ENCODE results near the gene NPSR1. TPM values are rescaled to one million over a fixed set of nuclear protein-coding genes. Genes with fewer than 3 reads are reported as not detected.

The NPSR1 gene
- total RNA-seq, 1 donor from 2014 or later = not detected

DNA sequence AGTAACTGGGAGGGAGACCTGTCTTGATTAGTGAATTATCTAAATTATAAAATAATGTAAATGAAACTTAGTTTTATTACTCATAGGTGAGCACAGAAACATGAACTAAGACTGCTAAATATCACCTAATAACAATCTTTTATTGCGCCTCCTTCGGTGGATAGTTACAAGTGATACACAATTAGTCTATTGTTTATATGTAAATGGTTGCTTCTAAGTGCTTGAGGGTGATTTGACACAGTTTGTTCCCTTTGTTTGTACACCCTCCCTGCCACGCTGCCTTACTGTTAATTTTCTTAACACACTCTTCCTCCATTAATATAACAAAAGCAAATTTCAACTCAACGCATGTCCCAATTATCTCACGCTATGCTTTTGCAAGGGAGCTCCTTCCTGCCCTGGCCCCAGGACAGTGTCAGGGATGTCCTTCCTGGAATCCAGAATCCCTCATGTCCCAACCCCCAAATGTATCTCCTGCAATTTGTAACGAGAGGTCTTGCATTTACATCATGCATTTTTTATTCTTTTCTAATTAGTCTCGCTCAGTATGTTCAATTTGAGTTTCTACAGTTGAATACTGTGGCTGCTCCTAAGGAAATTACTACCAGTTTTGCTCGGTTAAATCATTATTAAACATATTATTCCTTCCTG is 4.2 kb downstream of the NPSR1 start:
- Histone ChIP-seq H3K36me3 (no peaks in the 10 kb centered on the region), H3K4me3 (no peak overlapping the region), H3K27ac (no peak overlapping the region), H3K27me3 (ENCODE audit: low read depth) (no peaks in the 10 kb centered on the region), H3K4me1 (no peaks in the 10 kb centered on the region), H3K9me3 (no peaks in the 10 kb centered on the region)
- ATAC-seq (no peak), DNase-seq (no peak)
- TF ChIP-seq, protein P1, sequence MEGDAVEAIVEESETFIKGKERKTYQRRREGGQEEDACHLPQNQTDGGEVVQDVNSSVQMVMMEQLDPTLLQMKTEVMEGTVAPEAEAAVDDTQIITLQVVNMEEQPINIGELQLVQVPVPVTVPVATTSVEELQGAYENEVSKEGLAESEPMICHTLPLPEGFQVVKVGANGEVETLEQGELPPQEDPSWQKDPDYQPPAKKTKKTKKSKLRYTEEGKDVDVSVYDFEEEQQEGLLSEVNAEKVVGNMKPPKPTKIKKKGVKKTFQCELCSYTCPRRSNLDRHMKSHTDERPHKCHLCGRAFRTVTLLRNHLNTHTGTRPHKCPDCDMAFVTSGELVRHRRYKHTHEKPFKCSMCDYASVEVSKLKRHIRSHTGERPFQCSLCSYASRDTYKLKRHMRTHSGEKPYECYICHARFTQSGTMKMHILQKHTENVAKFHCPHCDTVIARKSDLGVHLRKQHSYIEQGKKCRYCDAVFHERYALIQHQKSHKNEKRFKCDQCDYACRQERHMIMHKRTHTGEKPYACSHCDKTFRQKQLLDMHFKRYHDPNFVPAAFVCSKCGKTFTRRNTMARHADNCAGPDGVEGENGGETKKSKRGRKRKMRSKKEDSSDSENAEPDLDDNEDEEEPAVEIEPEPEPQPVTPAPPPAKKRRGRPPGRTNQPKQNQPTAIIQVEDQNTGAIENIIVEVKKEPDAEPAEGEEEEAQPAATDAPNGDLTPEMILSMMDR (IDR thresholded peaks at IDR 0.05) = no peak
- intact Hi-C loops (cut with DNase I) = no loop called here

DNA sequence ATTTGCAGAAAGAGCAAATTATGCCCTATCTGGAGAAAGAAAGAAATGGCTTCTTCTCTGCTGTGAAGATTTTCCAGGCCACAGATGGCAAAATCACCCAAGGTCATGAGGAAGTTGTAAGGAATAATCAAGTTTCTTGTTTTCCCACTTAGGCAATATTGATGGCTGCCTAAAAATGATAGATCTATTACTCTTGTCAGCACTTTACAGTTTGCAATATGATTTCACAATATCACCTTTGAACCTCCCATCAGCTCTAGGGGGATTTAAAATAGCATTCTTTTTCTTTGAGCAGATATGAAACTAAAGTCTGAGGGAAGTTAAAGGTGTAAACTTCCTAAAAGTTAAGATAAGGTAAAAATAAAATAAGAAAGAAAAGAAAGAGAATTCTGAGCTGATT is 6.7 kb downstream of the NPSR1 start:
- no peak for ATAC-seq
- intact Hi-C loops (cut with DNase I) = no loop called here

DNA sequence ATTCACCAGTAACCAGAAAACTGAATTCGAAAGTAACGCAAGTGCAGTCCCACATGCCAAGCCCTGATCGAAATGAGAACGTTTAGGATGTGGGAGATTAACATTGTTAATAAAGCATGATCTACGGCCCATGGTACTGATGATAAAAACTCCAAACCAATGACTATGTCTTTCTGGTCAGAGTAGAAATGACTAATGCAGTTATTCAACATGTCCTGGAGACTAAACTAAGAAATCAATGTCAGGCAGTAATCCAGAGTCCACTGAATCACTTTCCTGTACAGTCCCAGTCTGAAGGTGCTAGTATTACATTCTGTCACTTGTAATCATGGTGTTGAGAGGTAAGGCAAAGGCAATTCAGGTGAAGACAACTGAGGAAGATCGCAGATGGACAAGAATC is 14.4 kb downstream of the NPSR1 start:
- DNase-seq (no peak), ATAC-seq (no peak)
- Histone ChIP-seq H3K4me3 (no peak overlapping the region), H3K27me3 (ENCODE audit: low read depth) (no peaks in the 10 kb centered on the region), H3K27ac (no peak overlapping the region), H3K4me1 (no peaks in the 10 kb centered on the region), H3K36me3 (no peaks in the 10 kb centered on the region), H3K9me3 (no peaks in the 10 kb centered on the region)
- TF ChIP-seq, protein P1 (IDR thresholded peaks at IDR 0.05) = no peak
- intact Hi-C loops (cut with DNase I) = no loop called here

More for the DNA sequence above, 6.7 kb downstream of the NPSR1 start:
- H3K9me3 ChIP-seq = no peaks in the 10 kb centered on the region
- no peak for DNase-seq
- H3K36me3 ChIP-seq = no peaks in the 10 kb centered on the region
- H3K4me1 ChIP-seq = no peaks in the 10 kb centered on the region
- H3K4me3 ChIP-seq = no peak overlapping the region
- no peaks in the 10 kb centered on the region for H3K27me3 ChIP-seq (ENCODE audit: low read depth)
- TF ChIP-seq, protein P1 (IDR thresholded peaks at IDR 0.05) = no peak
- H3K27ac ChIP-seq = no peak overlapping the region

DNA sequence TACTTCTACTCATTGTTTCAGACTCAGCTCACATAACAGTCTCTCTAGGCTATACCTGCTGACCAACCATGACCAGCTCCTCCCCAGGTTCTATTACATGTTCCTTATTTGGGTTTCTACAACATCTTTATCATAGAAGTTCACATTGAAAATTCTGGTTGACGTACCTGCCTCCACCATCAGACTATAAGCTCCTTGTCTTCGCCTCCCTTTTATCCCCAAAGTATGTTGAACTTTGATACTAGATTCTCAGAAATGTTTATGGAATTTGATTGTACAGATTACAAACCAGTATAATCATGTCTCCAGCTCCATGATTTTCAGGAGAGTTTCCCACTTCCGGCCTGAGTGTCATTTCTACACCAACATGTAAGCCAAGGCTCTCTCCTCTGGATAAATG is 15.0 kb downstream of the NPSR1 start:
- no peak overlapping the region for H3K4me3 ChIP-seq
- DNase-seq (no peak), ATAC-seq (no peak)
- H3K36me3 ChIP-seq = no peaks in the 10 kb centered on the region
- H3K27me3 ChIP-seq (ENCODE audit: low read depth) = no peaks in the 10 kb centered on the region
- H3K4me1 ChIP-seq = no peaks in the 10 kb centered on the region
- TF ChIP-seq, protein P1 (IDR thresholded peaks at IDR 0.05) = no peak
- intact Hi-C loops (cut with DNase I) = no loop called here
- H3K9me3 ChIP-seq = no peaks in the 10 kb centered on the region
- H3K27ac ChIP-seq = no peak overlapping the region

DNA sequence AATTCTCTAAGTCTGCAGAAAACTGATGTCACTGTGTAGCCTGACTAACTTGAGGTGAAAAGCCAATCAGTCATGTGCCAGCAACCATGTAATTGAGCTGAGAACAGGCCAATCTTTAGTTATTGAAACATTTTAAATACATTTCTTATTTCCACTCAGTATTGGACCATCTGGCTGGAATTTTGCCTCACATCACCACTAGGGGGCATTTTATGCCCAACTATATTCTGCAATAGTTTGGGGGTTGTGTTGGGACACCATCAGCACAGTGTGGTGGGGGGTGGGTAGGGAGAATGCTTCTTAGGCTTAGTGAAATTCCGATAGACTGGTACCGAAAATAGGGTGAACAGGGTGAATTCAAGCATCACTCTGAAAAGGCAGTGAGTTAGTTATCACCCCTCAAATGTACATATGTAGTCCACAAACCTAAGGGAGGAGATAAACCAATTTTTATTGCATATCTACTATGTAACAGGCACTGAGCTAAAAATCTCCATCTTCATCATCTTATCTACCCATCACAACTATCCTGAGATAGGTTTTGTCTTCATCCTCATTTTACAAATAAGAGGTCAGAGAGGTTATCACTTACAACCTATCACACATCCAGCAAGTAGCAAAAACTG is 17.8 kb downstream of the NPSR1 start:
- DNase-seq (no peak), ATAC-seq (peak; percentile 67 to 75)
- H3K36me3 ChIP-seq = no peaks in the 10 kb centered on the region
- TF ChIP-seq, protein P1 (IDR thresholded peaks at IDR 0.05) = peak; percentile 54
- intact Hi-C loops (cut with DNase I) = no loop called here
- H3K27ac ChIP-seq = no peak overlapping the region
- H3K9me3 ChIP-seq = no peaks in the 10 kb centered on the region
- no peaks in the 10 kb centered on the region for H3K27me3 ChIP-seq (ENCODE audit: low read depth)
- no peaks in the 10 kb centered on the region for H3K4me1 ChIP-seq
- no peak overlapping the region for H3K4me3 ChIP-seq
